ENCODE measurements around the gene PLCB3. TPM values are rescaled to one million over a fixed set of nuclear protein-coding genes. Genes with fewer than 3 reads are reported as not detected.

PLCB3 gene
- total RNA-seq, 1 experiment from 2014 or later = 80.2 TPM

- Mint-ChIP-seq H3K36me3 (ENCODE audit: insufficient read depth in 1 of 3, low read depth in 3 of 3) (peaks cover 39 to 69% (median 54%) of the 10 kb centered on the region in 3 experiments; a peak in 6 of 7 replicates), H3K4me3 (no peak overlapping the region), H3K27me3 (ENCODE audit: low read depth) (no peaks in the 10 kb centered on the region), H3K27ac (peak overlapping the region in 1 of 3 experiments; percentile 59; a peak in 1 of 7 replicates), H3K9me3 (no peaks in the 10 kb centered on the region), H3K4me1 (peaks cover 6 to 14% of the 10 kb centered on the region in 2 experiments)
- no peak overlapping the region for H4K8ac ChIP-seq (replicated peaks; ENCODE audit: insufficient read length, low read depth, low read length)
- no peaks in the 10 kb centered on the region for H3K9me3 ChIP-seq (ENCODE audit: control insufficient read depth, low read depth, low read length)
- no peak overlapping the region for H3K4ac ChIP-seq (ENCODE audit: low read depth, low read length)
- H2BK20ac ChIP-seq (ENCODE audit: low read depth, low read length, poor library complexity, severe bottlenecking) = no peak overlapping the region
- TF ChIP-seq CTCF (conservative IDR thresholded peaks at IDR 0.05) = no peak
- peaks cover 3% of the 10 kb centered on the region for H3K79me1 ChIP-seq (ENCODE audit: insufficient read depth, low read depth, low read length, poor library complexity, severe bottlenecking)
- H3K23ac ChIP-seq (ENCODE audit: insufficient read length, low read depth, low read length) = no peak overlapping the region
- no peak overlapping the region for H2AK5ac ChIP-seq (ENCODE audit: insufficient read length, low read length)
- no peak overlapping the region for H3K56ac ChIP-seq (ENCODE audit: insufficient read length, low read depth, low read length)
- H3K79me2 ChIP-seq (ENCODE audit: insufficient read depth, low read length) = no peaks in the 10 kb centered on the region; the same call in 1 of the 2 replicates
- no peaks in the 10 kb centered on the region for H3K27me3 ChIP-seq (ENCODE audit: insufficient read depth, low read length)
- no peak for DNase-seq
- no peaks in the 10 kb centered on the region for H3K4me1 ChIP-seq (ENCODE audit: insufficient read depth, low read length)
- H2BK120ac ChIP-seq (ENCODE audit: low read depth, low read length, poor library complexity, severe bottlenecking) = no peak overlapping the region
- H2AFZ ChIP-seq (ENCODE audit: low read length) = no peak overlapping the region
- no peak overlapping the region for H3T11ph ChIP-seq (ENCODE audit: low read length)
- H4K91ac ChIP-seq (ENCODE audit: insufficient read length, low read depth, low read length) = no peak overlapping the region
- WGBS (ENCODE audit: extremely low coverage, insufficient read length, low lambda C conversion rate) = no CpG with 5 or more reads among the region's 15 CpGs
- no peak overlapping the region for H3K18ac ChIP-seq (ENCODE audit: insufficient read length, low read depth, low read length)
- H2BK15ac ChIP-seq (ENCODE audit: low read depth, low read length) = no peak overlapping the region
- H3K23me2 ChIP-seq (ENCODE audit: insufficient read length, low read depth, low read length, poor library complexity, severe bottlenecking) = peaks cover 8% of the 10 kb centered on the region
- no peak overlapping the region for H4K5ac ChIP-seq (ENCODE audit: insufficient read length, low read depth, low read length)
- no peak overlapping the region for H3K27ac ChIP-seq (ENCODE audit: insufficient read length, low read depth, low read length)
- H2BK5ac ChIP-seq (ENCODE audit: insufficient read length, low read length) = no peak overlapping the region
- H4K20me1 ChIP-seq (ENCODE audit: control insufficient read depth, insufficient read depth, insufficient read length) = no peaks in the 10 kb centered on the region
- H3K4me2 ChIP-seq (ENCODE audit: insufficient read depth, insufficient read length, low read length) = no peak overlapping the region
- H3K14ac ChIP-seq (ENCODE audit: insufficient read depth, low read length) = no peak overlapping the region
- no peak overlapping the region for H2BK12ac ChIP-seq (ENCODE audit: insufficient read length, low read depth, low read length)
- no peak overlapping the region for H3K9ac ChIP-seq (ENCODE audit: extremely low read depth, insufficient read length, low read length)
These were observed 5.0 kb downstream of the PLCB3 start for GRCh38 chr11:64256300-64256699.

All from H9 (cell line).